Adrenal gland (tissue), 5 donors: ENCODE data around the gene GPC3.

Experiments used
- CTCF ChIP-seq, 6 experiments: fragments of 450-650 bp in 4 of 6; fragments of 200-600 bp in 2 of 6; sonication (generic) in 1 of 6; IDR thresholded peaks; 1 replicate in 5 of 6; 2 replicates in 1 of 6; pipeline versions ENCODE4 v1.5.1 to v1.8.0; 2016 to 2021; ENCODE audit warnings: antibody characterized with exemption in 6 of 6, mild to moderate bottlenecking in 2 of 6, moderate library complexity in 1 of 6
- POLR2A ChIP-seq, 2 donors: fragments of 450-650 bp; IDR thresholded peaks; one replicate each; pipeline ENCODE4 v1.6.1; 2017; ENCODE audit warnings: antibody characterized with exemption in 2 of 2, mild to moderate bottlenecking in 2 of 2, moderate library complexity in 1 of 2
- donor health status: DM: no; HTN: no; CAD: no.

- TF ChIP-seq CTCF (IDR thresholded peaks at IDR 0.05), result no peak
- TF ChIP-seq POLR2A (IDR thresholded peaks at IDR 0.05), result no peak
Measured at GRCh38 chrX:134004084-134004483, 18.7 kb upstream of the GPC3 start.
